ENCODE measurements around the gene COA7.

COA7 gene

GRCh38 chr1:52667984-52668383 lies 30.2 kb downstream of the COA7 start:
- no peak for DNase-seq (ENCODE audit: low spot score)
- no peak for TF ChIP-seq CTCF (IDR thresholded peaks at IDR 0.05; ENCODE audit: borderline replicate concordance, control extremely low read depth, extremely low read depth, insufficient read depth, missing control alignments)
- in situ Hi-C loops (cut with MboI; ENCODE audit: low sequenced_read_pairs, unreplicated experiment): no loop called here

GRCh38 chr1:52667290-52667689 lies 30.9 kb downstream of the COA7 start:
- in situ Hi-C loops (cut with MboI; ENCODE audit: low sequenced_read_pairs, unreplicated experiment): no loop called here
- no peak for DNase-seq (ENCODE audit: low spot score)
- TF ChIP-seq CTCF (IDR thresholded peaks at IDR 0.05; ENCODE audit: borderline replicate concordance, control extremely low read depth, extremely low read depth, insufficient read depth, missing control alignments): no peak

GRCh38 chr1:52665006-52665941 lies 32.9 kb downstream of the COA7 start:
- no peak for TF ChIP-seq CTCF (IDR thresholded peaks at IDR 0.05; ENCODE audit: borderline replicate concordance, control extremely low read depth, extremely low read depth, insufficient read depth, missing control alignments)
- in situ Hi-C loops (cut with MboI; ENCODE audit: low sequenced_read_pairs, unreplicated experiment): no loop called here
- no peak for DNase-seq (ENCODE audit: low spot score)

GRCh38 chr1:52663716-52664115 lies 34.4 kb downstream of the COA7 start:
- in situ Hi-C loops (cut with MboI; ENCODE audit: low sequenced_read_pairs, unreplicated experiment): no loop called here
- DNase-seq (ENCODE audit: low spot score): no peak
- TF ChIP-seq CTCF (IDR thresholded peaks at IDR 0.05; ENCODE audit: borderline replicate concordance, control extremely low read depth, extremely low read depth, insufficient read depth, missing control alignments): no peak

- no peak for DNase-seq (ENCODE audit: low spot score)
- in situ Hi-C loops (cut with MboI; ENCODE audit: low sequenced_read_pairs, unreplicated experiment): no loop called here
- TF ChIP-seq CTCF (IDR thresholded peaks at IDR 0.05; ENCODE audit: borderline replicate concordance, control extremely low read depth, extremely low read depth, insufficient read depth, missing control alignments): no peak
These were observed 35.4 kb downstream of the COA7 start for GRCh38 chr1:52662645-52663313.

- in situ Hi-C loops (cut with MboI; ENCODE audit: low sequenced_read_pairs, unreplicated experiment): no loop called here
- no peak for DNase-seq (ENCODE audit: low spot score)
- TF ChIP-seq CTCF (IDR thresholded peaks at IDR 0.05; ENCODE audit: borderline replicate concordance, control extremely low read depth, extremely low read depth, insufficient read depth, missing control alignments): no peak
These were observed 37.3 kb downstream of the COA7 start for GRCh38 chr1:52660807-52661206.
